Measurements from ENCODE around the gene ARNT2. TPM values are rescaled to one million over a fixed set of nuclear protein-coding genes. Genes with fewer than 3 reads are reported as not detected.

ARNT2 gene
- total RNA-seq (10 to 100 TPM in 2 of 5 donors, 1 to 10 TPM in 1, under 1 TPM in 2; 0.58 to 27.4 (median 6.2) TPM), polyA plus RNA-seq (1 to 10 TPM; 1.1 to 1.8 (median 1.4) TPM)
- long read RNA-seq, donor 1, result 0 reads
- long read RNA-seq, donor 2, partial matches to known transcripts, result 11 of 11 reads
- long read RNA-seq, donor 2, other reads (novel, unspliced or antisense), result 0 of 11 reads
- long read RNA-seq, donor 3, result 0 reads
- long read RNA-seq, donor 4, result 0 reads
- long read RNA-seq, donor 5, result 0 reads
- long read RNA-seq, donor 6, result 0 reads
- long read RNA-seq, donor 7, full-length matches to known transcripts, result 2 of 2 reads
- long read RNA-seq, donor 7, partial matches to known transcripts, result 0 of 2 reads
- long read RNA-seq, donor 7, other reads (novel, unspliced or antisense), result 0 of 2 reads
- long read RNA-seq, donor 8, result 0 reads
- long read RNA-seq, donor 9, result 0 reads
- long read RNA-seq, donor 10, result 0 reads

DNA sequence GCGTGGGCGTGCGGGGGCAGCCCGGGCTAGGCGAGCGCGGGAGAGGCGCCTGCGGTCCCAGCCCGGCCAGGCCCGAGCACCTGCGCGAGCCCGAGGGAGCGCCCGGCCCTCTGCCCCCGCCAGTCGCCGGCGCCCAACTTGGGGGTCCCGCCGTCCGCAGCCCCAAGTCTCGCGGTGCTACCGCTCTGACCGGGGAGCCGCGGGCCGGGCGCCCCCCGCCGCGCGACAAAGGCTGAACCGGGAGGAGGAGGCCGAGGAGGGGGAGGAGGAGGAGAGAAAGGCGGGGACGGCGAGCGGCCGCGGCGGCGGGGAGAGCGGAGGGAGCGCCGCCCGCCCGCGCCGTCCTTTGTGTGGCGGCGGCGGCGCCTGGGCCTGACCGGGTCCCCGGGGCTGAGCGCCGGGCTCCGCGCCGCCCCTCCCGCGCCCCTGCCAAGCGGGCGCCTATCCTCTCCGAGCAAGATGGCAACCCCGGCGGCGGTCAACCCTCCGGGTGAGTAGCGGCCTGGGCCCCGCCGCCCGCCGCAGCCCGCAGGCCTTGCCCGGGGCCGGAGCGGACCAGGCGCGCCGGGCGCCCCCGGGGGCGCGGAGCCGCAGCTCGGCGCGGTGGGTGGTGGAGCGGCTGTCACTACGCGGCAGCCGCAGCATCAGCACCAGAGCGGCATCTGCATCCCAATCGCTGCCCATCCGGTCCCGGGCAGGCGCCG is at the start of gene ARNT2:
ARNT2 (plus strand) TSS at position 326 of the 704 bp plus-strand sequence; CDS start at position 460, 134 bp downstream.
- H3K27ac ChIP-seq, result peak within 1 kb of the TSS in 4 of 5 donors; percentile 30 to 79 (median 66)
- 0 to 1% (median 0%) methylated on average over 7 to 102 of the region's 102 CpGs for WGBS, 5 donors
- peak in 1 of 2 donors; percentile 78 for DNase-seq
- TF ChIP-seq EP300 (IDR thresholded peaks at IDR 0.05) (no peak), POLR2AphosphoS5 (IDR thresholded peaks at IDR 0.05) (no peak), POLR2A (IDR thresholded peaks at IDR 0.05) (no peak), CTCF (IDR thresholded peaks at IDR 0.05) (no peak)
- intact Hi-C loops (cut with DNase I; ENCODE audit: low total_unique reads), result no loop called here
- peaks cover 0 to 47% (median 12%) of the 10 kb centered on the region in 3 donors for H3K27me3 ChIP-seq
- no peaks in the 10 kb centered on the region for H3K36me3 ChIP-seq
- peaks cover 0 to 21% (median 15%) of the 10 kb centered on the region in 4 donors for H3K4me1 ChIP-seq
- H3K4me3 ChIP-seq, result peak within 1 kb of the TSS; percentile 55 to 63 (median 58)
- no peaks in the 10 kb centered on the region for H3K9me3 ChIP-seq

GRCh38 chr15:80367094-80367493 is 37.1 kb upstream of the ARNT2 start:
- no peaks in the 10 kb centered on the region for H3K27me3 ChIP-seq
- no peak for DNase-seq
- 83 to 90% (median 86%) methylated on average over 3 of the region's 3 CpGs for WGBS, 5 donors
- intact Hi-C loops (cut with DNase I; ENCODE audit: low total_unique reads), result no loop called here
- no peaks in the 10 kb centered on the region for H3K4me1 ChIP-seq
- TF ChIP-seq EP300 (IDR thresholded peaks at IDR 0.05) (no peak), CTCF (IDR thresholded peaks at IDR 0.05) (no peak)
- no peak overlapping the region for H3K4me3 ChIP-seq
- peaks cover 18 to 61% (median 40%) of the 10 kb centered on the region in 4 donors for H3K9me3 ChIP-seq
- H3K36me3 ChIP-seq, result no peaks in the 10 kb centered on the region
- H3K27ac ChIP-seq, result no peak overlapping the region

- no peak overlapping the region for H3K27ac ChIP-seq
- no peak overlapping the region for H3K4me3 ChIP-seq
- TF ChIP-seq POLR2A (IDR thresholded peaks at IDR 0.05), result no peak
- no peak for TF ChIP-seq POLR2AphosphoS5 (IDR thresholded peaks at IDR 0.05)
- no peak for TF ChIP-seq CTCF (IDR thresholded peaks at IDR 0.05)
- no peak for TF ChIP-seq EP300 (IDR thresholded peaks at IDR 0.05)
- intact Hi-C loops (cut with DNase I; ENCODE audit: low total_unique reads), result no loop called here
- 55 to 81% (median 64%) methylated on average over 1 of the region's 1 CpG for WGBS, 5 donors
- no peaks in the 10 kb centered on the region for H3K36me3 ChIP-seq
- H3K4me1 ChIP-seq, result no peaks in the 10 kb centered on the region
- DNase-seq, result no peak
- H3K27me3 ChIP-seq, result no peaks in the 10 kb centered on the region
- peaks cover 18 to 61% (median 40%) of the 10 kb centered on the region in 4 donors for H3K9me3 ChIP-seq
These were observed 36.5 kb upstream of the ARNT2 start for GRCh38 chr15:80367661-80368060.

- H3K4me3 ChIP-seq, result no peak overlapping the region
- H3K27ac ChIP-seq, result no peak overlapping the region
- 86 to 96% (median 93%) methylated on average over 2 of the region's 2 CpGs for WGBS, 5 donors
- DNase-seq, result no peak
- intact Hi-C loops (cut with DNase I; ENCODE audit: low total_unique reads), result no loop called here
- H3K27me3 ChIP-seq, result no peaks in the 10 kb centered on the region
- H3K9me3 ChIP-seq, result peaks cover 16 to 41% (median 26%) of the 10 kb centered on the region in 4 donors
- H3K4me1 ChIP-seq, result no peaks in the 10 kb centered on the region
- H3K36me3 ChIP-seq, result no peaks in the 10 kb centered on the region
- TF ChIP-seq POLR2A (IDR thresholded peaks at IDR 0.05) (no peak), CTCF (IDR thresholded peaks at IDR 0.05) (no peak), EP300 (IDR thresholded peaks at IDR 0.05) (no peak), POLR2AphosphoS5 (IDR thresholded peaks at IDR 0.05) (no peak)
These were observed 32.3 kb upstream of the ARNT2 start for GRCh38 chr15:80371924-80372323.
